ENCODE data around the gene PKHD1.

Gene PKHD1

GRCh38 chr6:51768087-51768486 lies 319.3 kb downstream of the PKHD1 start:
- no peak for DNase-seq

- no peak for DNase-seq
Measured at GRCh38 chr6:51765230-51765629, 322.2 kb downstream of the PKHD1 start.

- DNase-seq = no peak
Measured at GRCh38 chr6:51753635-51754034, 333.8 kb downstream of the PKHD1 start.

GRCh38 chr6:51743999-51744398 lies 343.4 kb downstream of the PKHD1 start:
- DNase-seq = no peak

GRCh38 chr6:51740658-51741057 lies 346.8 kb downstream of the PKHD1 start:
- no peak for DNase-seq

GRCh38 chr6:51738614-51739013 lies 348.8 kb downstream of the PKHD1 start:
- DNase-seq = no peak

GRCh38 chr6:51737580-51738360 lies 349.6 kb downstream of the PKHD1 start:
- no peak for DNase-seq

- DNase-seq = no peak
Measured at GRCh38 chr6:51725155-51725554, 362.3 kb downstream of the PKHD1 start.

GRCh38 chr6:51720327-51720726 lies 367.1 kb downstream of the PKHD1 start:
- no peak for DNase-seq

- no peak for DNase-seq
Measured at GRCh38 chr6:51719297-51719696, 368.1 kb downstream of the PKHD1 start.

GRCh38 chr6:51718533-51718932 lies 368.9 kb downstream of the PKHD1 start:
- no peak for DNase-seq

- no peak for DNase-seq
Measured at GRCh38 chr6:51717477-51717876, 369.9 kb downstream of the PKHD1 start.

- no peak for DNase-seq
Measured at GRCh38 chr6:51711876-51712275, 375.5 kb downstream of the PKHD1 start.

GRCh38 chr6:51706086-51706485 lies 381.3 kb downstream of the PKHD1 start:
- no peak for DNase-seq

GRCh38 chr6:51704932-51705540 lies 382.4 kb downstream of the PKHD1 start:
- DNase-seq = no peak

GRCh38 chr6:51702851-51703250 lies 384.6 kb downstream of the PKHD1 start:
- DNase-seq = no peak

GRCh38 chr6:51684603-51685002 lies 402.8 kb downstream of the PKHD1 start:
- no peak for DNase-seq

GRCh38 chr6:51684038-51684437 lies 403.4 kb downstream of the PKHD1 start:
- DNase-seq = no peak

- DNase-seq = no peak
Measured at GRCh38 chr6:51678905-51679620, 408.4 kb downstream of the PKHD1 start.

- DNase-seq = no peak
Measured at GRCh38 chr6:51678274-51678673, 409.1 kb downstream of the PKHD1 start.

GRCh38 chr6:51675922-51676275 lies 411.5 kb downstream of the PKHD1 start:
- DNase-seq = no peak

- DNase-seq = no peak
Measured at GRCh38 chr6:51675020-51675921, 412.1 kb downstream of the PKHD1 start.

- DNase-seq = no peak
Measured at GRCh38 chr6:51663525-51663924, 423.9 kb downstream of the PKHD1 start.
